HG03460 (cell line): Measurements from ENCODE around the gene HPSE2.

ENCODE experiments used
- ATAC-seq: cut with Tn5 transposase; IDR thresholded peaks from one replicate; pipeline ENCODE4 v1.9.1; 2021; ENCODE audit not compliant: unreplicated experiment

The HPSE2 gene

GRCh38 chr10:98628206-98628605 is 607.4 kb downstream of the HPSE2 start:
- no peak for ATAC-seq

DNA sequence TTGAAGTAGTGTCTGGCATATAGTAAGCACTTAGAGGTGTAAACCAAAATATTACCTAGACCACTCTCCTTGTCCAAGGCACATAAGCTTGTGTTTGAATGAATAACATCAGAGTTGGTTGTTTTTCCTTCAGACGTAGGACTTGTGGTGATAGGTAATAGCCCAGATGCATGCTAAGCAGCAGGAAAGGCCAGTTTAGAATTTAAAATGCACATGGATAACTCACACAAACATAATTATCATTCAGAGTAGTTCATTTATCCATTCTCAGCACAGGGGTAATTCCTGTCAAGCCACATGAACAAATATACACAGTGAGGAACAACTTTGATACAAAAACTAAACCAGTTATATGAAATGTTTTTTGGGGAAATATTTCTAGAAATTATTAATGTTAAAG is 607.9 kb downstream of the HPSE2 start:
- no peak for ATAC-seq

GRCh38 chr10:98624963-98625362 is 610.7 kb downstream of the HPSE2 start:
- ATAC-seq: no peak

DNA sequence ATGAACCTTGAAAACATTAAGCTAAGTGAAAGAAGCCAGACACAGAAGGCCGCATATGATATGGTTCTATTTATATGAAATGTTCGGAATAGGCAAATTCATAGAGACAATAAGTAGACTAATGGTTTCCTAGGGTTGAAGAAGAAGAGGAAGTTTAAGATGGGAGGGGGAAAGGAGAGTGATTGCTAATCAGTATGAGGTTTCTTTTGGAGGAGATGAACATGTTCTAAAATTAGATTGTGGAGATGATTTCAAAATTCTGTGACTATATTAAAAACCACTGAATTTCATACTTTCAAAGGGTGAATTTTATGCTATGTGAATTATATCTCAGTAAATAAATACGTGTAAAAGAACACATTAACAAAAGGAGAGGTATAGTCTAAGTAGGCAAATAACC is 612.5 kb downstream of the HPSE2 start:
- ATAC-seq: no peak

- ATAC-seq: no peak
These were observed 614.0 kb downstream of the HPSE2 start for GRCh38 chr10:98621630-98622029.

GRCh38 chr10:98620503-98620902 is 615.1 kb downstream of the HPSE2 start:
- no peak for ATAC-seq

GRCh38 chr10:98619446-98619845 is 616.2 kb downstream of the HPSE2 start:
- no peak for ATAC-seq

- ATAC-seq: no peak
These were observed 617.6 kb downstream of the HPSE2 start for GRCh38 chr10:98617906-98618520.

DNA sequence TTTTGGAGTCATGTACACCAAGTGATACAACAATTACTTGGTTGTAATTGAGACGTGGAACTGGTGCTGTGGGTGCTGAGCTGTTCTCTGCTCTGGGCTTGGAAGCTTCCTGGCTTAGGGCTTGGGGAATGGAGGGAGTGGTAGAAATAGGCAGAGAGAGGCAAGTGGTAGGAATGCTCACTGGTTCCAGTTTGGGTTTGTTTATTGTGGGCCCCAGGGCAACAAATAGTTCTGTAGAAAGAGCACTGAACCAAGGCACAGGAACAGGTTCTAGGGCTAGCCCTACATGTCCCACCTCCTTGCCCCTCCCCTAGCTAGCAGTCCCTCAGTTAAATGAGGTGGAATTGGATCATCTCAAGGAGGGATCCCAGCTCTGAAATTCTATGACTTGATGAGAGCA is 622.2 kb downstream of the HPSE2 start:
- no peak for ATAC-seq

- no peak for ATAC-seq
These were observed 624.2 kb downstream of the HPSE2 start for GRCh38 chr10:98611436-98611835.

GRCh38 chr10:98610836-98611235 is 624.8 kb downstream of the HPSE2 start:
- ATAC-seq: no peak

DNA sequence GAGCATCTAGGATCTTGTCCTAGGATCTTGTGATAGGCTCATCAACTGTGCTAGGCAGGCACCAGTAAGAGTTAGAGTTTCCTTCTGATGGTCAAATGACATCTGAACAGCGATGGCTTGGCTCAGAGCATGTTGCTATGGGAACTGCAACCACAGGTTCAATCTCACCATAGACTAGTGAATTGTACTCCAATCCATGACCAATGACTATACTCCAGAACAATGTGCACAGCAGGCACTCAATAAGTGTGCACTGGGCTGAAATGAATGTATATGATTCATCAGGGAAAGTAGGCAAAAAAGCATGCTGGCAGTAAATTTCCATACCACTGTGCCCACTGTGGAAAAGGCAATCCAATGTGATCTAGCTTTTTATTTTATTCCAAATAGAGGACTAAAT is 625.4 kb downstream of the HPSE2 start:
- no peak for ATAC-seq

- no peak for ATAC-seq
These were observed 626.4 kb downstream of the HPSE2 start for GRCh38 chr10:98609265-98609664.

GRCh38 chr10:98608411-98608810 is 627.2 kb downstream of the HPSE2 start:
- no peak for ATAC-seq

- ATAC-seq: no peak
These were observed 633.4 kb downstream of the HPSE2 start for GRCh38 chr10:98602224-98602623.

- ATAC-seq: no peak
These were observed 636.5 kb downstream of the HPSE2 start for GRCh38 chr10:98599032-98599610.

DNA sequence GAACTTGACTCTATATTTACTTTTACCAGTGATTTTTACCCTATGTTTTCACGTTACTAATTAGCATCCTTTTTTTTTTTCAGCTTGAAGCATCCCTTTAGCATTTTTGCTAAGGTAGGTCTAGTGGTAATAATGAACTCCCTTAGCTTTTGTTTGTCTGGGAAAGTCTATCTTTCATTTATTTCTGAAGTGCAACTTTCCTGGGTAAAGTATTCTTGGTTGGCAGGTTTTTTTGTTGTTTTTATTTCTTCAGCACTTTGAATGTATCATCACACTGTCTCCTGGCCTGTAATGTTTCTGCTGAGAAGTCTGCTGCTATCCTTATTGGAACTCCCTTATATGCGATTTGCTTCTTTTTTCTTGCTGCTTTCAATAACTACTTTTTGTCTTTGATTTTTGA is 639.2 kb downstream of the HPSE2 start:
- no peak for ATAC-seq

DNA sequence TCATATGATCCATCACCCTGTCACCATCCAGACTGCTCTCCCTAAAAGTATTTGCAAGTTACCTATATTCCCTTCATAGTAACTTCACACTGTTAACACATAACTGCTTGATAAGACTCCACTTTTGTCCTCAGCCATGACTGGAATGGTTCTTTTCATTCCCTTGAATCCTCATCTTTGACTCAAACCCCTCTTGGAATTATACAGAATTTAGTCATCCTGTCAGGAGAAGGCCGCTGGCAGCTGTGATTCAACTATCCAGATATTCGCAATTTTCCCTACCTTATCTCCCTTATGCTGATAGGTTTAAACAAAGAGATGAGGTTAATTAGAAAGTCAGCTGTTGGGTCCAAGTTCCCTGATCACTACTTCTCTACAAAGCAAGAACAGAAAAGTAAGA is 646.0 kb downstream of the HPSE2 start:
- no peak for ATAC-seq

DNA sequence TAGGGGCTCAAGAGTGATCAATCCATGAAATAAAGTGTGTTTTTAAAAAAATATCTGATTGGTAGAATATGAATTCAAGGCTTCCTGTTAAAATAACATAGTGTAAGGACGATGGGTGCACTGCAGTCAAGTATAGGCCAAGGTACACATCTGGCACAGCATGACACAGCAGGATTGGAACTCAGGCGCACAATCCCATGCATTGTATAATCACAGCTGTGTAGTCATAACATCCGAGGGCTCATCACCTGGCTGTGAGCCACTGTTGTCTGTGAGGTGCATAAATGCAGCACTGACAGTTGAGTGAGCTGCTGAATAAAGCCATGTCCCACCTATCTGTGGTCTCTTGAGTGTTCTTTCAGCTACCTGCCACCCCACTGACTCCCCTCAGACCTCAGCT is 646.6 kb downstream of the HPSE2 start:
- no peak for ATAC-seq

DNA sequence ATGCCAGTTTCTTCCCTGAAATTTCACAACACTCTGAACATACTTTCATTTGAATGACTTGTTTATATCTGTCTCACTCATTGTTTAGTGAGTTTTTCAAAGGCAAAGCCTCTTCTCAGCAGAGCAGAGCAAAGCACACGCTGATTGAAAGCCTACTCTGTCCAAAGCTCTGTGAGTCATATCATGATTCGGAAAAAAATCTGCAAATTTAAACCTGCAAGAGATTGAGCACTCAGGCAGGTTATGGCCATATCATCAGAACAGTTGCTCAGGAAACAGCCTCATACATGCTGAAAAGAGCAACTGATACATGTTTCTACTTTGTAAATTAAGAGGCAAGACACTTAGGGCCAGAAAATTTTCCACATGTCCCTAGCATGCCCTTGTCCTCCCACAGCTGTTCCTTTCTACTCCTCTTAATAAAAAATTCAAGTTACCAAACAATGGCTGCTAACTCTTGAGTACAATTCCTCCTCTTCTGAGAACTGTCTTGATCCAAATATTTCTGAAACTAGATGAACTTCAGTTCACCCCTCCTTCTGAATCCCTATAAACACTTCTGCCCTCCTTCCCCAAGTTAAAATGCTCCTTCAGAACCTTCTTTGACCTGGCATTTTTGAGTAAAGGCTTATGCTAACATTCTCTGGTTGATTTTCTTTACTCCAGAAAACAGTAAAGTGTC is 648.4 kb downstream of the HPSE2 start:
- ATAC-seq: no peak

- ATAC-seq: no peak
These were observed 649.6 kb downstream of the HPSE2 start for GRCh38 chr10:98586096-98586495.

DNA sequence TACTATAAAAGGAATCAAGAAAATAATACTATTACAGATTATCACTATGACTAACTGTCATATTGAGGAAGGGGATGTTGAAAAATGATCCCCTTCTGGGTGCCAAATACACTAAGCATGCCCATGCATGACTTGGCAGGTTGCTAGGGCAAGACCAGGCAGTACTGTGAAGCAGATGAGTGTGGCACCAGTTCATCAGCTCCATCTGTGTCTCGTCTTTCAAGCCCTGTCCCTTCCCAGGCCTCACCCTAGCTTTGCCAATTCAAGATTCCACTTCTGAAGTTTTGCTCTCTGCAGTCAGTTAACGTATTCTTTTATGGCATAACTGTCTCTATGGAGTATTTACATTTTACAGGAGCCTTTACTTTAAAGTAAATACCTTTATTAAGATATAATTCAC is 653.3 kb downstream of the HPSE2 start:
- no peak for ATAC-seq

DNA sequence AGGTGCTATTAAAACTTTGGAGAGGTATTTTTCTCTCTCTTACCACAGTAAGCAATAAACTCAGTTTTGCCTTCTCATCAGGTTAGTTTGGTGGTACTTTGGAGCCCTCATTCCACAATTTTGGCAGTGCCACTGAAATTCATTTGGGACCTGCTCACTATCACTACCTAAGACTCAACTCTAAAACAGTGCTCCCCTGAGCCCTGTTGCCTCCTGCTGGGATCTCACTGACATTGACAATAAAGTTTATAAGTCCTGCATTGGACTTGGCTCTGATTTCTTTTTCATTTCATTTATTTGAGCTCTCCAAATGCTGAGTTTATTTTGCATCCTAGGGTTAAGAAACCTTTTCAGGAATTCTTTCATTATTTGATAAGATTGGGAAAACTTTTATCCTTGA is 658.1 kb downstream of the HPSE2 start:
- ATAC-seq: no peak
